IMR-90 (cell line): ENCODE measurements around the gene C1GALT1. TPM values are rescaled to one million over a fixed set of nuclear protein-coding genes. Genes with fewer than 3 reads are reported as not detected.

Experiments used
- ATAC-seq: fragments of 200-7000 bp; cut with Tn5 transposase; 2 replicates; pipeline ENCODE4 v1.9.1; 2020; ENCODE audit warnings: low read depth, mild to moderate bottlenecking, moderate library complexity
- BruUV-seq: library from RNA; stranded (reverse); fragments of 400-500 nt; replicated peaks from 2 replicates; lab custom pipeline; 2021; lab: Mats Ljungman, UMichigan
- CTCF ChIA-PET: fragments of 300-600 bp; formaldehyde crosslinking; extraction: SDS; loops from one replicate; lab custom pipeline; 2021; ENCODE audit warnings: antibody characterized with exemption; lab: Yijun Ruan, JAX
- POLR2A ChIA-PET: fragments of 300-600 bp; sonication (Branson Sonifier 250); formaldehyde crosslinking; loops from one replicate; lab custom pipeline; 2022; ENCODE audit warnings: antibody characterized with exemption; ENCODE audit not compliant: unreplicated experiment; lab: Charles Lee
- DNase-seq: peaks from one replicate; pipeline ENCODE4 v3.0.0; 2013
- H2AFZ ChIP-seq: replicated peaks from 2 replicates; pipeline ENCODE3; 2013; ENCODE audit warnings: low read length, mild to moderate bottlenecking; ENCODE audit not compliant: poor library complexity
- H2AK5ac ChIP-seq: 2 replicates; pipeline ENCODE4 v1.6.1; 2013; ENCODE audit warnings: low read depth, low read length, inconsistent platforms
- H2AK9ac ChIP-seq: replicated peaks from 2 replicates; pipeline ENCODE3; 2013; ENCODE audit warnings: mild to moderate bottlenecking, low read depth, low read length, moderate library complexity; ENCODE audit not compliant: poor library complexity
- H2BK120ac ChIP-seq: 2 replicates; pipeline ENCODE4 v1.6.1; 2013; ENCODE audit warnings: low read depth, low read length, inconsistent platforms
- H2BK15ac ChIP-seq: 3 replicates; pipeline ENCODE4 v1.6.1; 2013; ENCODE audit warnings: low read depth, low read length, inconsistent platforms
- H2BK20ac ChIP-seq: 2 replicates; pipeline ENCODE4 v1.6.1; 2013; ENCODE audit warnings: low read depth, mild to moderate bottlenecking, inconsistent platforms, low read length, moderate library complexity
- H2BK5ac ChIP-seq: 2 replicates; pipeline ENCODE4 v1.6.1; 2013; ENCODE audit warnings: mild to moderate bottlenecking, low read depth, low read length, inconsistent platforms; ENCODE audit not compliant: poor library complexity, severe bottlenecking
- H3K14ac ChIP-seq: replicated peaks from 2 replicates; pipeline ENCODE4 v1.6.1; 2013; ENCODE audit warnings: low read depth, low read length, inconsistent platforms
- H3K18ac ChIP-seq: 2 replicates; pipeline ENCODE4 v1.6.1; 2013; ENCODE audit warnings: low read depth, low read length, control low read depth
- H3K23ac ChIP-seq: 2 replicates; pipeline ENCODE4 v1.6.1; 2013; ENCODE audit warnings: low read depth, low read length, inconsistent platforms
- H3K27ac ChIP-seq: 2 replicates; pipeline ENCODE4 v1.5.1; 2013; ENCODE audit warnings: mild to moderate bottlenecking, control low read depth, low read length; ENCODE audit not compliant: insufficient read depth
- H3K27me3 ChIP-seq: 2 replicates; pipeline ENCODE4 v1.6.1; 2013; ENCODE audit warnings: low read length; ENCODE audit not compliant: control insufficient read depth, insufficient read depth
- H3K36me3 ChIP-seq: 2 replicates; pipeline ENCODE4 v1.6.1; 2013; ENCODE audit warnings: low read length, mixed read lengths; ENCODE audit not compliant: control insufficient read depth, insufficient read depth
- H3K4ac ChIP-seq: 2 replicates; pipeline ENCODE4 v1.6.1; 2013; ENCODE audit warnings: low read depth, low read length, inconsistent platforms
- H3K4me1 ChIP-seq: 2 replicates; pipeline ENCODE4 v1.6.1; 2013; ENCODE audit warnings: low read length, mixed read lengths; ENCODE audit not compliant: control insufficient read depth, insufficient read depth
- H3K4me2 ChIP-seq: 2 replicates; pipeline ENCODE4 v1.6.1; 2013; ENCODE audit warnings: low read depth, mild to moderate bottlenecking, control low read depth, low read length, moderate library complexity
- H3K4me3 ChIP-seq: 2 replicates; pipeline ENCODE4 v1.5.1; 2013; ENCODE audit warnings: low read depth, mild to moderate bottlenecking, control low read depth, low read length, moderate library complexity; ENCODE audit not compliant: insufficient read depth
- H3K56ac ChIP-seq: 2 replicates; pipeline ENCODE4 v1.6.1; 2013; ENCODE audit warnings: low read length, inconsistent platforms; ENCODE audit not compliant: insufficient read depth; ENCODE audit errors: extremely low read depth
- H3K79me1 ChIP-seq, 2 experiments: 2 replicates each; pipeline ENCODE4 v1.6.1; 2013; ENCODE audit warnings: low read length in 2 of 2, inconsistent platforms in 1 of 2, low read depth in 1 of 2
- H3K9ac ChIP-seq: 2 replicates; pipeline ENCODE4 v1.6.1; 2013; ENCODE audit warnings: low read depth, low read length, control low read depth
- H3K9me1 ChIP-seq: 2 replicates; pipeline ENCODE4 v1.6.1; 2013; ENCODE audit warnings: low read length, inconsistent platforms; ENCODE audit not compliant: insufficient read depth
- H3K9me3 ChIP-seq: 2 replicates; pipeline ENCODE4 v1.6.1; 2013; ENCODE audit warnings: low read length; ENCODE audit not compliant: control insufficient read depth, insufficient read depth
- H4K20me1 ChIP-seq: 2 replicates; pipeline ENCODE4 v1.6.1; 2013; ENCODE audit warnings: low read length, inconsistent platforms; ENCODE audit not compliant: insufficient read depth
- H4K5ac ChIP-seq: 2 replicates; pipeline ENCODE4 v1.6.1; 2013; ENCODE audit warnings: mild to moderate bottlenecking, low read depth, low read length, control low read depth
- H4K8ac ChIP-seq, 2 experiments: 2 replicates each; pipeline ENCODE4 v1.6.1; 2013; ENCODE audit warnings: low read depth in 2 of 2, low read length in 2 of 2, control low read depth in 1 of 2, inconsistent platforms in 1 of 2
- H4K91ac ChIP-seq: 2 replicates; pipeline ENCODE4 v1.6.1; 2013; ENCODE audit warnings: low read depth, low read length, inconsistent platforms; ENCODE audit not compliant: insufficient read depth
- BHLHE40 ChIP-seq: fragments of 150-350 bp; IDR thresholded peaks from 2 replicates; pipeline ENCODE4 v1.6.1; 2016; ENCODE audit warnings: mild to moderate bottlenecking, low read depth, low read length
- CEBPB ChIP-seq: IDR thresholded peaks from 2 replicates; pipeline ENCODE4 v1.6.1; 2012; ENCODE audit warnings: low read depth, low read length, improper control_type of control experiment
- MAFK ChIP-seq: IDR thresholded peaks from 2 replicates; pipeline ENCODE4 v1.6.1; 2012; ENCODE audit warnings: low read depth, low read length, improper control_type of control experiment
- MAZ ChIP-seq: IDR thresholded peaks from 2 replicates; pipeline ENCODE4 v1.6.1; 2012; ENCODE audit warnings: low read depth, mild to moderate bottlenecking, low read length, improper control_type of control experiment, moderate library complexity, borderline replicate concordance
- MXI1 ChIP-seq: IDR thresholded peaks from 2 replicates; pipeline ENCODE4 v1.6.1; 2012; ENCODE audit warnings: low read depth, mild to moderate bottlenecking, low read length, moderate library complexity, borderline replicate concordance
- NFE2L2 ChIP-seq: fragments of 150-350 bp; IDR thresholded peaks from 2 replicates; pipeline ENCODE4 v1.6.1; 2016; ENCODE audit warnings: low read depth, mild to moderate bottlenecking, low read length
- POLR2A ChIP-seq: IDR thresholded peaks from 2 replicates; pipeline ENCODE4 v1.6.1; 2012; ENCODE audit warnings: mild to moderate bottlenecking, low read depth, low read length
- RFX5 ChIP-seq: IDR thresholded peaks from 2 replicates; pipeline ENCODE4 v1.8.0; 2012; ENCODE audit warnings: low read depth, mild to moderate bottlenecking, low read length, moderate library complexity
- SMC3 ChIP-seq: fragments of 150-350 bp; IDR thresholded peaks from 2 replicates; pipeline ENCODE4 v1.6.1; 2016; ENCODE audit warnings: low read depth, mild to moderate bottlenecking, antibody characterized with exemption, low read length, moderate library complexity
- WGBS, 2 experiments: methylation state at CpG; one replicate each; pipeline versions ENCODE4 v1.1.5 to v1.1.7; 2013; ENCODE audit warnings: missing lambda C conversion rate in 2 of 2; ENCODE audit not compliant: insufficient read length in 1 of 2; ENCODE audit errors: extremely low coverage in 2 of 2; 5-methylcytosine and 5-hydroxymethylcytosine counted together
- dilution Hi-C: fragments of 300-500 bp; cut with HindIII; formaldehyde crosslinking; loops from one replicate; pipeline ENCODE4 v1.14.3; 2018; ENCODE audit warnings: low sequenced_read_pairs; ENCODE audit not compliant: unreplicated experiment
- in situ Hi-C: fragments of 300-500 bp; cut with MboI; formaldehyde crosslinking; loops from 3 replicates; pipeline ENCODE4 v1.14.3; 2019; ENCODE audit warnings: low sequenced_read_pairs, inconsistent platforms, mixed read lengths
- intact Hi-C: fragments of 100-400 bp; cut with micrococcal nuclease; formaldehyde crosslinking; loops from 2 replicates; pipeline ENCODE4 v1.10.0; 2022
- polyA plus RNA-seq, 3 experiments: library from polyadenylated mRNA; depleted of rRNA; stranded (reverse); fragments of >200 nt; gene quantifications; 2 replicates each; pipeline ENCODE4 v1.2.3, GENCODE V29; 2012; ENCODE audit warnings: low replicate concordance in 1 of 3
- total RNA-seq: library from RNA; depleted of rRNA; stranded (reverse); fragments of >200 nt; gene quantifications from 2 replicates; pipeline ENCODE4 v1.2.3, GENCODE V29; 2012
- TF ChIP-seq, protein P1 (sequence below): conservative IDR thresholded peaks from 2 replicates; pipeline ENCODE4 v1.5.1; 2012; ENCODE audit warnings: mild to moderate bottlenecking, low read depth, low read length, improper control_type of control experiment
- TF ChIP-seq, protein P2 (sequence below): fragments of 150-350 bp; IDR thresholded peaks from 2 replicates; pipeline ENCODE4 v1.6.1; 2016; ENCODE audit warnings: low read depth, mild to moderate bottlenecking, low read length, moderate library complexity, borderline replicate concordance

Gene C1GALT1
- total and polyA plus RNA-seq, 2 of the 4 experiments (the other 2 are of a cell fraction): 11.6 to 12.2 TPM

DNA sequence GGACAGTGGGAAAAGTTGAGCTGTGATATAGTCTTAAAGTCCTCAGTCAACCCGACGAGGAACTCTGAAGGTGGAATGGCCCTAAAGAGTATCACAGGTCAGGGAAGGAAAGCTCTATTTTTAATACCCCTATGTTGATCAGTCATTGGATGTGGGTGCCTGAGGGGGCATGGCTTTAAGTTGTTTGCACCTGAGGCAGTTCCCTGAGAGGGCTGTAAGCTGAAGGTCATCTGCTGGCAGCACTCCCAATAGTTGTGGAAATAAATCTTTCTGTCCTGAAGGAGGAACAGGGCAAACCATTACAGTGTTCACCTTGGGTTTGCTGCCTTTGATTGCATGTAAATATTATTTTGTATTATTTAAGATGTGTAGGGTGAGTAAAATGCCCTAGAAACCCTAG, 17.8 kb upstream of the C1GALT1 start:
- Histone ChIP-seq H2AK5ac (no peak overlapping the region), H3K18ac (no peak overlapping the region), H3K56ac (no peak overlapping the region), H2BK5ac (no peak overlapping the region), H3K9ac (no peak overlapping the region), H2BK20ac (no peak overlapping the region), H3K4me3 (no peak overlapping the region), H4K5ac (no peak overlapping the region), H3K27me3 (no peaks in the 10 kb centered on the region), H4K20me1 (no peaks in the 10 kb centered on the region), H3K23ac (no peak overlapping the region), H3K79me1 (no peaks in the 10 kb centered on the region), H3K9me3 (no peaks in the 10 kb centered on the region), H3K9me1 (no peaks in the 10 kb centered on the region), H3K4me1 (no peaks in the 10 kb centered on the region), H2BK120ac (no peak overlapping the region), H3K4me2 (no peak overlapping the region), H3K27ac (no peak overlapping the region), H3K4ac (no peak overlapping the region), H2AK9ac (no peak overlapping the region), H3K36me3 (no peaks in the 10 kb centered on the region), H4K8ac (no peak overlapping the region), H3K14ac (no peak overlapping the region), H2BK15ac (no peak overlapping the region), H4K91ac (no peak overlapping the region), H2AFZ (no peak overlapping the region)
- in situ Hi-C loops: no loop called here
- ChIA-PET CTCF (no interaction called here), POLR2A (no interaction called here)
- ATAC-seq (no peak), DNase-seq (no peak)
- intact Hi-C loops: no loop called here
- BruUV-seq: no TSS peak
- dilution Hi-C loops: no loop called here
- no CpG with 5 or more reads among the region's 2 CpGs for WGBS, 2 experiments
- TF ChIP-seq RFX5 (no peak), CEBPB (no peak), MAFK (no peak), BHLHE40 (no peak), SMC3 (no peak), MAZ (no peak), NFE2L2 (no peak), MXI1 (no peak), POLR2A (no peak)
- TF ChIP-seq, protein P1, sequence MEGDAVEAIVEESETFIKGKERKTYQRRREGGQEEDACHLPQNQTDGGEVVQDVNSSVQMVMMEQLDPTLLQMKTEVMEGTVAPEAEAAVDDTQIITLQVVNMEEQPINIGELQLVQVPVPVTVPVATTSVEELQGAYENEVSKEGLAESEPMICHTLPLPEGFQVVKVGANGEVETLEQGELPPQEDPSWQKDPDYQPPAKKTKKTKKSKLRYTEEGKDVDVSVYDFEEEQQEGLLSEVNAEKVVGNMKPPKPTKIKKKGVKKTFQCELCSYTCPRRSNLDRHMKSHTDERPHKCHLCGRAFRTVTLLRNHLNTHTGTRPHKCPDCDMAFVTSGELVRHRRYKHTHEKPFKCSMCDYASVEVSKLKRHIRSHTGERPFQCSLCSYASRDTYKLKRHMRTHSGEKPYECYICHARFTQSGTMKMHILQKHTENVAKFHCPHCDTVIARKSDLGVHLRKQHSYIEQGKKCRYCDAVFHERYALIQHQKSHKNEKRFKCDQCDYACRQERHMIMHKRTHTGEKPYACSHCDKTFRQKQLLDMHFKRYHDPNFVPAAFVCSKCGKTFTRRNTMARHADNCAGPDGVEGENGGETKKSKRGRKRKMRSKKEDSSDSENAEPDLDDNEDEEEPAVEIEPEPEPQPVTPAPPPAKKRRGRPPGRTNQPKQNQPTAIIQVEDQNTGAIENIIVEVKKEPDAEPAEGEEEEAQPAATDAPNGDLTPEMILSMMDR: no peak
- TF ChIP-seq, protein P2, sequence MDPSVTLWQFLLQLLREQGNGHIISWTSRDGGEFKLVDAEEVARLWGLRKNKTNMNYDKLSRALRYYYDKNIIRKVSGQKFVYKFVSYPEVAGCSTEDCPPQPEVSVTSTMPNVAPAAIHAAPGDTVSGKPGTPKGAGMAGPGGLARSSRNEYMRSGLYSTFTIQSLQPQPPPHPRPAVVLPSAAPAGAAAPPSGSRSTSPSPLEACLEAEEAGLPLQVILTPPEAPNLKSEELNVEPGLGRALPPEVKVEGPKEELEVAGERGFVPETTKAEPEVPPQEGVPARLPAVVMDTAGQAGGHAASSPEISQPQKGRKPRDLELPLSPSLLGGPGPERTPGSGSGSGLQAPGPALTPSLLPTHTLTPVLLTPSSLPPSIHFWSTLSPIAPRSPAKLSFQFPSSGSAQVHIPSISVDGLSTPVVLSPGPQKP: no peak
